H54 (cell line): ENCODE data around the gene PSMB1.
A peak's percentile ranks its signal among the peaks of the same experiment; 100 is the strongest.

Experiments
- DNase-seq: peaks from one replicate; pipeline ENCODE4 v3.0.0; 2011; ENCODE audit warnings: low spot score, mixed read lengths; ENCODE audit not compliant: insufficient read length
- FAIRE-seq: peaks from 3 replicates; lab custom pipeline; 2011; peaks lifted over from hg19 to GRCh38; lab: Jason Lieb, UNC
- POLR2A ChIP-seq: IDR thresholded peaks from 2 replicates; pipeline ENCODE4 v1.6.1; 2011; ENCODE audit warnings: low read depth, mild to moderate bottlenecking, low read length

Gene PSMB1

GRCh38 chr6:170552765-170553533, at the start of gene PSMB1:
Gene PSMB1, minus strand, starts transcription at chr6:170553307. Its CDS starts 65 bp downstream, at chr6:170553242.
- FAIRE-seq (peak; percentile 6), DNase-seq (peak; percentile 37)
- TF ChIP-seq POLR2A, result peak; percentile 84

DNA sequence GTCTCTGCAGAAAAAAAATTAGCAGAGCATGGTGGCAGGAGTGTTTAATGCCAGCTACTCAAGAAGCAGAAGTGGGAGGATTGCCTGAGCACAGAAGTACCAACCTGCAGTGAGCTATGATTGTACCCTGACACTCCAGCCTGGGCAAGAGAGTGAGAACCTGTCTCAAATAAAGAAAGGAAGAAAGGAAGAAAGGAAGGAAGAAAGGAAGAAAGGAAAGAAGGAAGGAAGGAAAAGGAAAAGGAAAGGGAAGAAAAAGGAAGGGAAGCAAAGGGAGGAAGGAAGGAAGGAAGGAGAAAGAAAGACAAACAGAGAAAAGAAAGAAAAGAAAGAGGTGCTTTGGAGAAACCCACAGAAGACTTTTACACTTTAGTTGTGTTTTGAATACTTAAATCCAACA, 44.2 kb upstream of the PSMB1 start:
- TF ChIP-seq POLR2A, result no peak
- DNase-seq (no peak), FAIRE-seq (no peak)

DNA sequence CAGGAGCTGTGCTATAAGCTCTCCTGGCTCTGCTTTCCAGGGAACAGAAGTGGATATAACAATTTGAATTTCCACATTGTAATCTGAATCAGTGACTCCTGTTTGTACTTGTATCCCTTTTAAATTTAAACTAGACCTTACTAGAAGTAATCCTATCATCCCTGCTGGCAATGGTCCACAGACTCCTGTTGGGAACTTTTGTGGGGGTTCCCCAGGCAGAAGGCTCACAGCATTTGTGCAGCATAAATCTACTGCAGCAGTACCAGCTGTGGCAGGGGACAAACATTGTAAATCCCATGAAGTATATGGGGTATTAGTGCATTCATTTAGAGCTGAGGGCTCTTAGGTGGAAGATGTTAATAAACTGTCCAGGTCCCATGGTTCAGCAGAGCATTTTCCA, 43.3 kb upstream of the PSMB1 start:
- FAIRE-seq (no peak), DNase-seq (no peak)
- TF ChIP-seq POLR2A, result no peak

GRCh38 chr6:170590725-170591124, 37.6 kb upstream of the PSMB1 start:
- FAIRE-seq, result no peak
- no peak for DNase-seq
- TF ChIP-seq POLR2A, result no peak

DNA sequence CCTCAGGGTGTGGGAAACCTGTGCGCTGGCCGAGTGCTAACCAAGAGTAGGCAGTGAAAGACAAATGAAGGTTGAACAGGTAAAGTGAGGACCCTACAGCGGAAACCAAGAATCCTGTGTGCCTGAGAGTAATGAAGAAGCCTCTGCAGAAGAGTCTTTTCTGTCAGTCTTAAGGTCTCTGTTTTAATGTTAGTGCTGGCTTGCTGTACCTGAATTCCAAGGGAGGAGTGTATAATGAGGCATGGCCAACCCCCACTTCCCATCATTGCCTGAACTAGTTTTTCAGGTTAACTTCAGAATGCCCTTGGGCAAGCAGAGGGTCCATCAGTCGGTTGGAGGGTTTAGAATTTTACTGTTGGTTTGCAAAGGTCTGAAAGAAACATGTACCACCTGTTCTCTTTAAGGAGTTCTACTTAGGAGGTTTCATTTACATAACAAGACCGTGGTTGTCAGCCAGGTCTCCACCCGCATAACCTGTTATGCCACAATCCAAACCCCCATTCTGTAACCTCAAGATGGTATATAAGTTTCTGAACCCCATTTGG, 31.9 kb upstream of the PSMB1 start:
- no peak for DNase-seq
- TF ChIP-seq POLR2A, result no peak
- FAIRE-seq, result no peak

- FAIRE-seq (peak; percentile 66), DNase-seq (peak; percentile 85)
- TF ChIP-seq POLR2A, result peak; percentile 77
Observed at GRCh38 chr6:170584181-170584953, 31.3 kb upstream of the PSMB1 start, which contains the start of gene PDCD2. Gene PDCD2, minus strand, starts transcription at chr6:170584637. Its CDS starts 56 bp downstream, at chr6:170584581.

- no peak for FAIRE-seq
- TF ChIP-seq POLR2A, result no peak
- no peak for DNase-seq
Observed at GRCh38 chr6:170583756-170584180, 30.7 kb upstream of the PSMB1 start.

DNA sequence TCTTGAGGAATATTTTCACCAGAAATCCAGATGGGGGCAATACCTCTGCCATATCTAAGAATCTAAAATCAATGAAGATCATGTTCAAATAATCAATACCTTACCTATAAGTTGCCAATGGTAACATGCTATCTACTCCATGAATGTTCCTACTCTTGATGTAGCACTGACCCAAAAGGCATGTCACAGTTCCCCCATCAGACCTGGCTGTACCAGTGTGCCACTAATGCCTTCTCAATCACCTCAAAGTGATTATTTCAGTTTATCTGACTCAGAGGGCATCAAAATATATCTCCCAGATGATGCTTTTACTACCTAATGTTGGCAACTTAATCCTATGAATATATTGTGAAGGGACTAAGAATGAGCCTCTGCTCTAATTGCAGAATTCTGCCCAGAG, 25.8 kb upstream of the PSMB1 start:
- DNase-seq (no peak), FAIRE-seq (no peak)
- no peak for TF ChIP-seq POLR2A

GRCh38 chr6:170575250-170575649, 22.1 kb upstream of the PSMB1 start:
- TF ChIP-seq POLR2A, result no peak
- FAIRE-seq (no peak), DNase-seq (no peak)

GRCh38 chr6:170572704-170573466, 19.8 kb upstream of the PSMB1 start:
- no peak for DNase-seq
- no peak for TF ChIP-seq POLR2A
- FAIRE-seq, result no peak

- FAIRE-seq (no peak), DNase-seq (no peak)
- no peak for TF ChIP-seq POLR2A
Observed at GRCh38 chr6:170564936-170565530, 11.9 kb upstream of the PSMB1 start.

- no peak for FAIRE-seq
- no peak for TF ChIP-seq POLR2A
- no peak for DNase-seq
Observed at GRCh38 chr6:170561555-170561954, 8.4 kb upstream of the PSMB1 start.

- DNase-seq (no peak), FAIRE-seq (no peak)
- no peak for TF ChIP-seq POLR2A
Observed at GRCh38 chr6:170555305-170555704, 2.2 kb upstream of the PSMB1 start.
